Left lung (tissue), 10 donors: Measurements from ENCODE around the gene ZNF205. TPM values are rescaled to one million over a fixed set of nuclear protein-coding genes. Genes with fewer than 3 reads are reported as not detected.

Source experiments
- ATAC-seq: fragments of 200-7000 bp; cut with Tn5 transposase; one replicate; pipeline ENCODE4 v1.9.1; 2020; ENCODE audit warnings: moderate library complexity
- DNase-seq, 4 donors: peaks; one replicate each; pipeline ENCODE4 v3.0.0-alpha.2; 2013 to 2020
- H3K27ac ChIP-seq, 2 donors: fragments of 200-600 bp; sonication (generic) in 1 of 2; one replicate each; pipeline versions ENCODE4 v1.5.0 to v1.8.0; 2020 to 2021
- H3K27me3 ChIP-seq, 2 donors: fragments of 200-600 bp; sonication (generic) in 1 of 2; one replicate each; pipeline versions ENCODE4 v1.5.0 to v1.8.0; 2020 to 2021
- H3K36me3 ChIP-seq, 2 donors: fragments of 200-600 bp; sonication (generic) in 1 of 2; one replicate each; pipeline versions ENCODE4 v1.5.0 to v1.8.0; 2020 to 2021
- H3K4me1 ChIP-seq, 2 donors: fragments of 200-600 bp; one replicate each; pipeline ENCODE4 v1.8.0; 2021
- H3K4me3 ChIP-seq, 2 donors: fragments of 200-600 bp; sonication (generic) in 1 of 2; one replicate each; pipeline versions ENCODE4 v1.5.0 to v1.8.0; 2020 to 2021; ENCODE audit warnings: mild to moderate bottlenecking in 1 of 2
- H3K9me3 ChIP-seq, 2 donors: fragments of 200-600 bp; sonication (generic) in 1 of 2; one replicate each; pipeline versions ENCODE4 v1.5.0 to v1.8.0; 2020 to 2021
- CTCF ChIP-seq, 2 donors: fragments of 200-600 bp; sonication (generic) in 1 of 2; IDR thresholded peaks; one replicate each; pipeline versions ENCODE4 v1.5.0 to v1.8.0; 2021; ENCODE audit warnings: antibody characterized with exemption in 2 of 2
- intact Hi-C, 2 donors: fragments of 100-400 bp; cut with DNase I; formaldehyde crosslinking; loops; one replicate each; pipeline versions ENCODE4 v1.11.2 to v1.14.2; 2022
- polyA plus RNA-seq, 6 donors: library from polyadenylated mRNA; unstranded; fragments of 120-200 nt; gene quantifications; one replicate each; pipeline ENCODE4 v1.2.1, GENCODE V29; 2013; ENCODE audit not compliant: insufficient read length in 6 of 6
- total RNA-seq, 2 donors: library from RNA; stranded (reverse); fragmentation: NEBNext Ultra II Directional; extraction: Animal tissue kit (Norgen Biotek cat#: 25700); gene quantifications; one replicate each; pipeline ENCODE4 v1.2.1, GENCODE V29; 2021
- donor health status: DM: no; HTN: yes; CAD: no.
- donor health status: DM: no; HTN: no; CAD: no.

ZNF205 gene
- total and polyA plus RNA-seq, 8 donors, result 9.7 to 17.6 (median 15.7) TPM

GRCh38 chr16:3149630-3150345 lies 37.4 kb downstream of the ZNF205 start:
- ATAC-seq (peak; percentile 68), DNase-seq (peak in 3 of 4 donors; percentile 66 to 92 (median 77))
- peak in 1 of 2 donors; percentile 27 for TF ChIP-seq CTCF (IDR thresholded peaks at IDR 0.05)
- Histone ChIP-seq H3K4me1 (peaks cover 3 to 37% of the 10 kb centered on the region in 2 donors), H3K36me3 (no peaks in the 10 kb centered on the region), H3K4me3 (peak overlapping the region; percentile 61 to 66), H3K27me3 (peaks cover 0 to 31% of the 10 kb centered on the region in 2 donors), H3K9me3 (no peaks in the 10 kb centered on the region), H3K27ac (peak overlapping the region; percentile 84 to 85)
- intact Hi-C loops, result no loop called here

GRCh38 chr16:3150346-3151218 lies 38.2 kb downstream of the ZNF205 start:
- peak; percentile 94 for ATAC-seq
- no peak for TF ChIP-seq CTCF (IDR thresholded peaks at IDR 0.05)
- H3K4me3 ChIP-seq, result peak overlapping the region; percentile 61 to 66

GRCh38 chr16:3152027-3152276 lies 39.6 kb downstream of the ZNF205 start:
- no peaks in the 10 kb centered on the region for H3K9me3 ChIP-seq
- no peak for TF ChIP-seq CTCF (IDR thresholded peaks at IDR 0.05)
- ATAC-seq (no peak), DNase-seq (peak in 1 of 4 donors; percentile 45)
- no peaks in the 10 kb centered on the region for H3K36me3 ChIP-seq
- H3K27me3 ChIP-seq, result peaks cover 0 to 43% of the 10 kb centered on the region in 2 donors
- intact Hi-C loops, result no loop called here
- peaks cover 3 to 37% of the 10 kb centered on the region in 2 donors for H3K4me1 ChIP-seq
- peak overlapping the region; percentile 50 to 58 for H3K27ac ChIP-seq
- H3K4me3 ChIP-seq, result peak overlapping the region in 1 of 2 donors; percentile 39

More at GRCh38 chr16:3150346-3151218, 38.2 kb downstream of the ZNF205 start:
- Histone ChIP-seq H3K27ac (peak overlapping the region; percentile 84 to 85), H3K27me3 (peaks cover 0 to 31% of the 10 kb centered on the region in 2 donors), H3K4me1 (peaks cover 3 to 37% of the 10 kb centered on the region in 2 donors), H3K9me3 (no peaks in the 10 kb centered on the region), H3K36me3 (no peaks in the 10 kb centered on the region)
- peak; percentile 95 to 97 (median 96) for DNase-seq
- intact Hi-C loops, result no loop called here

GRCh38 chr16:3152277-3152990 lies 40.0 kb downstream of the ZNF205 start:
- peak; percentile 38 for ATAC-seq
- intact Hi-C loops, result no loop called here
- Histone ChIP-seq H3K36me3 (no peaks in the 10 kb centered on the region), H3K4me1 (peaks cover 3 to 37% of the 10 kb centered on the region in 2 donors), H3K27me3 (peaks cover 0 to 45% of the 10 kb centered on the region in 2 donors), H3K9me3 (no peaks in the 10 kb centered on the region), H3K27ac (peak overlapping the region; percentile 50 to 58), H3K4me3 (peak overlapping the region; percentile 39 to 40)
- peak; percentile 84 to 90 (median 86) for DNase-seq
- no peak for TF ChIP-seq CTCF (IDR thresholded peaks at IDR 0.05)
